IPS DF 6.9 (cell line): ENCODE measurements around the gene TMEM123.

Experiments used
- DNase-seq: peaks from one replicate; pipeline ENCODE4 v3.0.0-alpha.2; 2013; ENCODE audit warnings: low read depth, low spot score
- H3K27ac ChIP-seq: one replicate; pipeline ENCODE4 v1.5.1; 2013; ENCODE audit warnings: low read length, control low read depth
- H3K27me3 ChIP-seq: 2 replicates; pipeline ENCODE4 v1.6.1; 2013; ENCODE audit warnings: mild to moderate bottlenecking, low read length; ENCODE audit not compliant: control insufficient read depth, insufficient read depth
- H3K36me3 ChIP-seq: 2 replicates; pipeline ENCODE4 v1.6.1; 2013; ENCODE audit warnings: low read length; ENCODE audit not compliant: control insufficient read depth, insufficient read depth
- H3K4me1 ChIP-seq: 2 replicates; pipeline ENCODE4 v1.6.1; 2013; ENCODE audit warnings: low read length; ENCODE audit not compliant: control insufficient read depth, insufficient read depth
- H3K4me3 ChIP-seq: 2 replicates; pipeline ENCODE4 v1.5.1; 2013; ENCODE audit warnings: mild to moderate bottlenecking, low read length
- H3K9me3 ChIP-seq: 2 replicates; pipeline ENCODE4 v1.6.1; 2013; ENCODE audit warnings: low read length, inconsistent platforms; ENCODE audit not compliant: control insufficient read depth, insufficient read depth
- WGBS: extraction: QIAGEN DNeasy Blood & Tissue Kit; methylation state at CpG from one replicate; pipeline ENCODE4 v1.1.7; 2013; ENCODE audit warnings: mixed read lengths, missing lambda C conversion rate; ENCODE audit not compliant: insufficient read length, insufficient coverage; 5-methylcytosine and 5-hydroxymethylcytosine counted together

TMEM123 gene

GRCh38 chr11:102400603-102401002 is 52.0 kb downstream of the TMEM123 start:
- WGBS = no CpG with 5 or more reads among the region's 5 CpGs
- Histone ChIP-seq H3K4me1 (no peaks in the 10 kb centered on the region; the same call in 1 of the 2 replicates), H3K4me3 (no peak overlapping the region), H3K9me3 (no peaks in the 10 kb centered on the region), H3K36me3 (no peaks in the 10 kb centered on the region), H3K27ac (no peak overlapping the region), H3K27me3 (no peaks in the 10 kb centered on the region)
- DNase-seq = no peak

DNA sequence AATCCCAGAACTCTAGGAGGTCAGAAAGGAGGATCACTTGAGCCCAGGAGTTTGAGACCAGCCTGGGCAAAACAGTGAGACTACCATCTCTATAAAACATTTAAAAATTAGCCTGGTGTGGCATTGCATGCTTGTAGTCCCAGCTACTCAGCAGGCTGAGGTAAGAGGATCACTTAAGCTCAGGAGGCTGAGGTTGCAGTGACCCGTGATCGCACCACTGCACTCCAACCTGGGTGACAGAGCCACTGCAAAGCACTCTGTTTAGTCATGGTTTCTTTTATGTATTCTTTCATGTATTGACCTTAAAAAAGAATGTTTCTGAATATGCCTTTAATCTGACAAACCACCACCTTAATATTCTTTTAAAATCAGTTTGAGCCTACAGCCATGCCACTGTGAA is 53.4 kb downstream of the TMEM123 start:
- H3K36me3 ChIP-seq = no peaks in the 10 kb centered on the region
- no peak overlapping the region for H3K4me3 ChIP-seq
- H3K9me3 ChIP-seq = no peaks in the 10 kb centered on the region
- H3K4me1 ChIP-seq = no peaks in the 10 kb centered on the region; the same call in 1 of the 2 replicates
- no peaks in the 10 kb centered on the region for H3K27me3 ChIP-seq
- DNase-seq = no peak
- H3K27ac ChIP-seq = no peak overlapping the region
- no CpG with 5 or more reads among the region's 2 CpGs for WGBS

DNA sequence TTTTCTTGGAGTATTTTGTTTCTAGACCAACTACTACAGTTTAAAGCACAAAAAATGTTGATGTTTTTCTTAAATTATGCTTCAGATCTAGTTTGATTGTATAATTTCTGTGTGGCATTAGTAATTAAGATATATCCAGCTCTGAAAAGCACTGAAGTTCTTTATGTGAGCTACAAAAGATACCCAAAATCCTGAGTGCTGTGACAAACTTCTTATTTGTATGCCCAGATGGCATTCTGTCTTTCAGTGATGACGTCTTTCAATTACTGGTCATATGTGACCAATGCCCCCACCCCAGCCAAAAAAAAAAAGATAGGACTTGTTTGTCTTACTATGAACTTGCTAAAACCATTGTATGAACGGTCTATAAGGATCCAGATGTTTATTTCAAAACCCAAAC is 54.3 kb downstream of the TMEM123 start:
- Histone ChIP-seq H3K36me3 (no peaks in the 10 kb centered on the region), H3K27me3 (no peaks in the 10 kb centered on the region), H3K9me3 (no peaks in the 10 kb centered on the region), H3K4me1 (no peaks in the 10 kb centered on the region; the same call in 1 of the 2 replicates), H3K4me3 (no peak overlapping the region), H3K27ac (no peak overlapping the region)
- no peak for DNase-seq
- no CpG with 5 or more reads among the region's 2 CpGs for WGBS

GRCh38 chr11:102396708-102397563 is 55.6 kb downstream of the TMEM123 start:
- no peak overlapping the region for H3K4me3 ChIP-seq
- no peaks in the 10 kb centered on the region; the same call in 1 of the 2 replicates for H3K4me1 ChIP-seq
- H3K36me3 ChIP-seq = no peaks in the 10 kb centered on the region
- H3K27ac ChIP-seq = no peak overlapping the region
- no peaks in the 10 kb centered on the region for H3K27me3 ChIP-seq
- no peaks in the 10 kb centered on the region for H3K9me3 ChIP-seq
- 100% methylated on average over 1 of the region's 4 CpGs for WGBS
- no peak for DNase-seq

- no CpG with 5 or more reads among the region's 6 CpGs for WGBS
Observed at GRCh38 chr11:102395720-102396393, 56.7 kb downstream of the TMEM123 start.

GRCh38 chr11:102393272-102393730 is 59.3 kb downstream of the TMEM123 start:
- no CpG with 5 or more reads among the region's 2 CpGs for WGBS
- no peak overlapping the region for H3K4me3 ChIP-seq
- no peaks in the 10 kb centered on the region for H3K36me3 ChIP-seq
- no peak for DNase-seq
- no peaks in the 10 kb centered on the region for H3K27me3 ChIP-seq
- no peaks in the 10 kb centered on the region for H3K9me3 ChIP-seq
- no peak overlapping the region for H3K27ac ChIP-seq
- no peaks in the 10 kb centered on the region for H3K4me1 ChIP-seq

More at GRCh38 chr11:102395720-102396393, 56.7 kb downstream of the TMEM123 start:
- Histone ChIP-seq H3K9me3 (no peaks in the 10 kb centered on the region), H3K4me3 (no peak overlapping the region), H3K4me1 (no peaks in the 10 kb centered on the region; the same call in 1 of the 2 replicates), H3K36me3 (no peaks in the 10 kb centered on the region), H3K27me3 (no peaks in the 10 kb centered on the region), H3K27ac (no peak overlapping the region)
- no peak for DNase-seq

- Histone ChIP-seq H3K36me3 (no peaks in the 10 kb centered on the region), H3K9me3 (no peaks in the 10 kb centered on the region), H3K4me3 (no peak overlapping the region), H3K27ac (no peak overlapping the region), H3K4me1 (no peaks in the 10 kb centered on the region), H3K27me3 (no peaks in the 10 kb centered on the region)
- no CpG with 5 or more reads among the region's 4 CpGs for WGBS
- no peak for DNase-seq
Observed at GRCh38 chr11:102391549-102392237, 60.9 kb downstream of the TMEM123 start.

DNA sequence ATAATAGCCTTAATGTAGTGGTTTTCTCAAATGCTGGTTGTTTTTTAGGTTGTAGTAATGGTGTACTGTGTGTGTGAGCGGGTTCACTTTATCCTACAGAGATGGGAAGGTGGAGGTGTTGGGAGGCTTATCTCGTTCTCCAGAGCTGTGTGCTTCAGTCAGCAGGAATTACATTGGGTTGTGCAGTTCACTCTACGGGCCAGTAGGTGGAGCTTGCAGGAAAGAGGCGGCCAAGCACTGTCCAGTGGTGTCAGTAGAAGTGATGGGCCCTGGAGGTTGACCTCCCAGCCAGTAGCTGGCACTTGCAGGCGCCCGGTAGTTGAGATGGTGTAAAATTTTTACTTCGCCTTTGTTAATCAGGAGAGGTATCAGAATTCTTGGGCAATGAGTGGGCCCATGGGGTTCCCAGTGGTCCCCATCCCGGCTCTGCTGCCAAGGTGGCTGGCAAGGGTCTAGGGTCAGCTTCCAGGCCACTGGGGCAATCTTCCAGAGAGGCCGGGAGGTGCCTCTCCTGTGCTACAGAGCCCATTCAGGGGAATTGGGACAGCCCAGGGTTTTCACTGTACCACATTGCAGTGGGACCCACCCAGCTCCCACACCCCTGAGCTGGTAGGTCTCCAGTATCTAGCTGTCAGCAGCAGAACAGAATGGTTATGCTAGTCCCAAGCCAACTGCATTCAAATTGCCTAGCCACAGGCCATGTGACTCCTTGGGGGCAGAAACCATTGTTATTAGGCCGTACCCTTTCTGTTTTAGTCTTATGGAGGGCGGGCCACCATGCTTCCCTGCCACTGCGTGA is 61.7 kb downstream of the TMEM123 start:
- Histone ChIP-seq H3K4me3 (no peak overlapping the region), H3K36me3 (no peaks in the 10 kb centered on the region), H3K9me3 (no peaks in the 10 kb centered on the region), H3K27ac (no peak overlapping the region), H3K27me3 (no peaks in the 10 kb centered on the region), H3K4me1 (no peaks in the 10 kb centered on the region)
- peak; percentile 39 for DNase-seq
- WGBS = no CpG with 5 or more reads among the region's 12 CpGs

GRCh38 chr11:102389253-102389652 is 63.3 kb downstream of the TMEM123 start:
- H3K36me3 ChIP-seq = peaks cover 4% of the 10 kb centered on the region; the same call in 1 of the 2 replicates
- H3K9me3 ChIP-seq = no peaks in the 10 kb centered on the region
- H3K4me1 ChIP-seq = no peaks in the 10 kb centered on the region
- no peak overlapping the region for H3K27ac ChIP-seq
- H3K4me3 ChIP-seq = no peak overlapping the region
- no peak for DNase-seq
- no peaks in the 10 kb centered on the region for H3K27me3 ChIP-seq
- no CpG with 5 or more reads among the region's 4 CpGs for WGBS
